Colonic mucosa (tissue), 4 donors: ENCODE measurements around the gene SLC48A1. TPM values are rescaled to one million over a fixed set of nuclear protein-coding genes. Genes with fewer than 3 reads are reported as not detected.

Experiments
- DNase-seq: peaks from one replicate; pipeline ENCODE4 v3.0.0-alpha.2; 2020
- H3K27ac ChIP-seq: fragments of 200-600 bp; one replicate; pipeline ENCODE4 v1.8.0; 2021
- H3K27me3 ChIP-seq: fragments of 200-600 bp; one replicate; pipeline ENCODE4 v1.8.0; 2021
- H3K36me3 ChIP-seq: fragments of 200-600 bp; one replicate; pipeline ENCODE4 v1.8.0; 2021
- H3K4me1 ChIP-seq: fragments of 200-600 bp; one replicate; pipeline ENCODE4 v1.8.0; 2021; ENCODE audit warnings: mild to moderate bottlenecking
- H3K4me3 ChIP-seq: fragments of 200-600 bp; one replicate; pipeline ENCODE4 v1.8.0; 2021
- H3K9ac ChIP-seq, 2 donors: one replicate each; pipeline ENCODE4 v1.7.0; 2013; ENCODE audit warnings: control low read depth in 2 of 2, low read depth in 2 of 2, low read length in 2 of 2
- H3K9me3 ChIP-seq: fragments of 200-600 bp; one replicate; pipeline ENCODE4 v1.8.0; 2021
- intact Hi-C: fragments of 100-400 bp; cut with DNase I; formaldehyde crosslinking; loops from one replicate; pipeline ENCODE4 v1.14.1; 2022
- total RNA-seq, 2 donors: library from RNA; stranded (reverse); fragmentation: NEBNext Ultra II Directional in 1 of 2; extraction: Animal tissue kit (Norgen Biotek cat#: 25700) in 1 of 2; gene quantifications; one replicate each; pipeline ENCODE4 v1.2.1, GENCODE V29; 2021
- TF ChIP-seq, protein P1 (sequence below): fragments of 200-600 bp; IDR thresholded peaks from one replicate; pipeline ENCODE4 v1.8.0; 2022; ENCODE audit warnings: antibody characterized with exemption, mild to moderate bottlenecking
- donor health status: healthy.
- donor health status: DM: no; HTN: no; CAD: no.
- donor health status: DM: no; HTN: no; CAD: no.

SLC48A1 gene
- total RNA-seq, 2 donors from 2014 or later: 12.2 to 17.9 TPM

DNA sequence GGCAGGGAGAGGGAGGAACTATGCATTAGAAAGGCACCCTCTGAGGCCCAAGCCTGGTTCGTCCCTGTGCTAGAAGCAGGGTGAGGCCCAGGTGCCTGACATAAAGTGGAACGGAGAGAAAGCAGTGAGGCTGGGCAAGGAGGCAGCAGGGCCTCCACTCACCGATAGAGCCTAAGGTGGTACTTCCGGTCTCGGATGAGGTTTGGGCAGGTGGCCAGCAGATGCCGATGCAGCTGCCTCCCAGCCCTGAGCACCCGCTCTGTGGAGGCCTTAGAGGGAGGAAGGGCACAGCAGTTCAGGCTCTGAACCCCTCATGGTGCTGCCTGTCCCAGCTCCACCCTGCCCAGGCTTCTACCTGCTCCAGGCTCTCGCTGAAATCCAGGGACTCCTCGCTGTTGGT is 21.5 kb upstream of the SLC48A1 start:
- Histone ChIP-seq H3K27me3 (no peaks in the 10 kb centered on the region), H3K36me3 (no peaks in the 10 kb centered on the region), H3K9ac (no peak overlapping the region), H3K9me3 (no peaks in the 10 kb centered on the region), H3K27ac (no peak overlapping the region), H3K4me3 (no peak overlapping the region), H3K4me1 (peaks cover 27% of the 10 kb centered on the region)
- DNase-seq: no peak
- intact Hi-C loops: no loop called here
- TF ChIP-seq, protein P1, sequence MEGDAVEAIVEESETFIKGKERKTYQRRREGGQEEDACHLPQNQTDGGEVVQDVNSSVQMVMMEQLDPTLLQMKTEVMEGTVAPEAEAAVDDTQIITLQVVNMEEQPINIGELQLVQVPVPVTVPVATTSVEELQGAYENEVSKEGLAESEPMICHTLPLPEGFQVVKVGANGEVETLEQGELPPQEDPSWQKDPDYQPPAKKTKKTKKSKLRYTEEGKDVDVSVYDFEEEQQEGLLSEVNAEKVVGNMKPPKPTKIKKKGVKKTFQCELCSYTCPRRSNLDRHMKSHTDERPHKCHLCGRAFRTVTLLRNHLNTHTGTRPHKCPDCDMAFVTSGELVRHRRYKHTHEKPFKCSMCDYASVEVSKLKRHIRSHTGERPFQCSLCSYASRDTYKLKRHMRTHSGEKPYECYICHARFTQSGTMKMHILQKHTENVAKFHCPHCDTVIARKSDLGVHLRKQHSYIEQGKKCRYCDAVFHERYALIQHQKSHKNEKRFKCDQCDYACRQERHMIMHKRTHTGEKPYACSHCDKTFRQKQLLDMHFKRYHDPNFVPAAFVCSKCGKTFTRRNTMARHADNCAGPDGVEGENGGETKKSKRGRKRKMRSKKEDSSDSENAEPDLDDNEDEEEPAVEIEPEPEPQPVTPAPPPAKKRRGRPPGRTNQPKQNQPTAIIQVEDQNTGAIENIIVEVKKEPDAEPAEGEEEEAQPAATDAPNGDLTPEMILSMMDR: no peak

DNA sequence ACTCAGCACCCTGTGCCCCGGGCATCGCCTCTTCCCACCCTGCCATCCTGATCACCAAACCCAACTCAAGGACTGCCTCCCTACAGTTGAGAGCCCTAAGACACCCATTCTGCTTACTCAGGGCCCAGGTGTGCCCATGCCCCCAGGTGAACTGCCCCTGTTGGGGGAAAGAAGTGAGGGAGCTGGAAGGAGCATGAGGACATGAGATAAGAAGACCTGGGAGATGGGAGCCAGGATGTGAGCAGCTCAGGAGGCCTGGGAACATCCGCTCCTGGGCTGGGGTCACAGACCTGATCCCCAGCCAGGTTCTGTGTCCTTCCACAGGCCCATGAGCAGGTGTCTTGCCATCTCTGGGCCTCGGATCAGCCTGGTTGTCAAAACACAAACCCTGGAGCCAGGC is 20.9 kb upstream of the SLC48A1 start:
- intact Hi-C loops: no loop called here
- no peaks in the 10 kb centered on the region for H3K9me3 ChIP-seq
- no peaks in the 10 kb centered on the region for H3K36me3 ChIP-seq
- TF ChIP-seq, protein P1: no peak
- DNase-seq: no peak
- no peak overlapping the region for H3K27ac ChIP-seq
- no peaks in the 10 kb centered on the region for H3K27me3 ChIP-seq
- H3K4me1 ChIP-seq: peaks cover 27% of the 10 kb centered on the region
- H3K9ac ChIP-seq: no peak overlapping the region
- no peak overlapping the region for H3K4me3 ChIP-seq

DNA sequence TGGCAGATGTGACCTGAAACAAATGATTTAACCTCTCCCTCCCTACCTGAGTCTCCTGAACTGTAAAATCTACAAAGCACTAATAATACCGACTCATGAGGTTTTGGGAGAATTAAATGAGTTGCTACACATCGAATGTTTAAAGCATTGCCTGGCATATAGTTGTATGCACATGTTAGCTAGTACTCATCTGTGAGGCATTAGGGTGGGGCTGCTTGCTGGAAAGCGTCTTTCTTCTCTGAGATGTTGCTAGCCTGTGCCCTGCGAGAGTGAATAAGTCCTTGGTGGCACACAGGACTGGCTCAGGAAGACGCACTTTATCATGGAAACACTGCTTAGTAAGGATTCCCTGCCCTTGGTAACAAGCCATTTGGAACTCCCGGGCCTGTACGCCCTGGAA is 20.5 kb upstream of the SLC48A1 start:
- no peaks in the 10 kb centered on the region for H3K27me3 ChIP-seq
- DNase-seq: no peak
- no peak overlapping the region for H3K27ac ChIP-seq
- peak overlapping the region in 1 of 2 donors; percentile 66 for H3K9ac ChIP-seq
- intact Hi-C loops: no loop called here
- no peaks in the 10 kb centered on the region for H3K9me3 ChIP-seq
- H3K36me3 ChIP-seq: no peaks in the 10 kb centered on the region
- TF ChIP-seq, protein P1: no peak
- no peak overlapping the region for H3K4me3 ChIP-seq
- peaks cover 27% of the 10 kb centered on the region for H3K4me1 ChIP-seq

DNA sequence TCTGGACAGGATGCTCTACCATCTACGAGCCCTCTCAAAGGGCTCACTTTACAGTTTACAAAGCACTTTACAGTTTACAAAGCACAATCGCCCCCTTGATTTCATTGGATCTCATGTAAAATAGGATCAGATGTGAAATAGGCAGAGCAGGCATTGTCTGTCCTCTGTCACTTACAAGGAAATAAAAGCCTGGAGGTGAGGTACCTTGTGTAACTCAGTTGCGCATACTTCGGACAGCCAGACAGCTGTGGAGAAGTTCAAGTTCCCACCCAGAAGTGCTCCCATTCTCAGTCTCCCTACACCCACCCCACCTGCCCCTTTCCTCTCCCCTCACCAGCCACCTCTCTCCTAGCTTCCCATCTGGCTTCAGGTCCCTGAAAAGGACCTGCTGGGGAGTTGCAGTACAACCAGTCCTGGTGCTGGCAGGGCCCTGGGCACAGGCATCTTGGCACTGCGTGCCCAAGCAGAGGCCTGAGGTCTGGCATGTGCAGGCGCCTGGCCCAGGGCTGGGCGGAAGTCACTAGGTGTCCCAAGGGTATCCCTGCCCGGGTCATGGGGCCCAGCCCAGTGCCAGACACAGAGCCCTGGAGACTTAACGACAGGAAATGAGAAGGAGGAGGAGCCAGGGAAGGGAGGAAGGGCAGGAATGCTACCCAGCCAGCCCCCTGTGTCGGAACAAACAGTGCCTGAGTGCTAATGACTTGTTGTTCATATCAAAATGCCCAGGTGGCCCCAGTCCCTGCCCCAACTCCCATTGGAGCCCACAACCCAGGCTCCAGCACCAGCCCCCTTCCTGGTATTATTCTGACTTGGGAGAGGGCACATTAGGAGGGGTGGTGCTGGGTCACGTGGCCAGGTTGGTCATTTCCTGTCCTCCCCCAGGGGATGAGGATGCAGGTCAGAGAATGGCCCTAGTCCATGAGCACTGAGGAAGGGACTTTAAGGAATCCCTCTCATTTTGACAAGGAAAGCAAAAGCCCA is 19.7 kb upstream of the SLC48A1 start:
- Histone ChIP-seq H3K27ac (peak overlapping the region; percentile 66), H3K4me3 (no peak overlapping the region), H3K9ac (peak overlapping the region in 1 of 2 donors; percentile 66), H3K4me1 (peaks cover 27% of the 10 kb centered on the region), H3K27me3 (no peaks in the 10 kb centered on the region), H3K36me3 (no peaks in the 10 kb centered on the region), H3K9me3 (no peaks in the 10 kb centered on the region)
- TF ChIP-seq, protein P1: no peak
- peak; percentile 76 for DNase-seq
- intact Hi-C loops: no loop called here

DNA sequence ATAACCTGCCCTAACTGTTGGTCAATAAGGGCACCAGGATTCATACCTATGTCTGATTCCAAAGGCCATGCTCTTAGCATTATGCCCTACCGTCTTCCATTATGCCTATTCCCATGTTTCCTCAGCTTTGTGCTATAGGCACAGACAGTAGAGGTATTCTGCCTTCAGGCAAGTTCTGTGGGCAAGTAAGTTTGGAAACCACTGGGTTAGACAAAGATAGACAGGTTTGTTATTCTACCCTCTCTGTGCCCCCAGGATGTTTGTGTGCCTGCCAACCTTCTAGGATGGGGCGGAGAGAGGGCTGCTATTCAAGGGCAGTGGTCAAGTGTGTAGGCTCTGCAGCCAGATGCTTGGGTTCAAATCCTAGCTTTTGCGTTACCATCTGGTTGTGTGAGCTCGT is 18.9 kb upstream of the SLC48A1 start:
- Histone ChIP-seq H3K9me3 (no peaks in the 10 kb centered on the region), H3K27ac (peak overlapping the region; percentile 66), H3K4me1 (peaks cover 27% of the 10 kb centered on the region), H3K9ac (peak overlapping the region in 1 of 2 donors; percentile 67), H3K27me3 (no peaks in the 10 kb centered on the region), H3K36me3 (no peaks in the 10 kb centered on the region), H3K4me3 (no peak overlapping the region)
- DNase-seq: no peak
- TF ChIP-seq, protein P1: no peak
- intact Hi-C loops: no loop called here
